Testis (tissue), 3 donors: ENCODE results near the gene BAIAP2L1. TPM values are rescaled to one million over a fixed set of nuclear protein-coding genes. Genes with fewer than 3 reads are reported as not detected.

Experiments used
- DNase-seq: peaks from one replicate; pipeline ENCODE4 v3.0.0-alpha.2; 2019
- H3K27ac ChIP-seq, 2 donors: fragments of 200-600 bp; sonication (generic); one replicate each; pipeline ENCODE4 v1.5.1; 2019
- H3K27me3 ChIP-seq: fragments of 200-600 bp; sonication (generic); one replicate; pipeline ENCODE4 v1.5.1; 2019
- H3K36me3 ChIP-seq: fragments of 200-600 bp; sonication (generic); one replicate; pipeline ENCODE4 v1.5.1; 2017; ENCODE audit warnings: low read depth; ENCODE audit errors: missing control alignments
- H3K4me1 ChIP-seq: fragments of 200-600 bp; sonication (generic); one replicate; pipeline ENCODE4 v1.5.1; 2019
- H3K4me3 ChIP-seq, 2 donors: fragments of 200-600 bp; sonication (generic); one replicate each; pipeline ENCODE4 v1.5.1; 2017 to 2019
- H3K9me3 ChIP-seq: fragments of 200-600 bp; sonication (generic); one replicate; pipeline ENCODE4 v1.5.1; 2017
- POLR2A ChIP-seq: fragments of 450-650 bp; IDR thresholded peaks from one replicate; pipeline ENCODE4 v1.6.1; 2017; ENCODE audit warnings: antibody characterized with exemption, mild to moderate bottlenecking, moderate library complexity
- WGBS, 2 donors: methylation state at CpG; one replicate each; pipeline ENCODE4 v1.1.5; 2018; 5-methylcytosine and 5-hydroxymethylcytosine counted together
- intact Hi-C: fragments of 100-400 bp; cut with DNase I; formaldehyde crosslinking; loops from one replicate; pipeline ENCODE4 v1.15.1; 2023; ENCODE audit warnings: low total_unique reads
- polyA plus RNA-seq: library from polyadenylated mRNA; stranded (reverse); fragments of 350-450 nt; fragmentation: Illumina TruSeq; extraction: RNeasy Lipid Tissue Mini Kit (QIAGEN cat#74804); gene quantifications from one replicate; pipeline ENCODE4 v1.2.3, GENCODE V29; 2014; ENCODE audit warnings: low read depth, low replicate concordance; ENCODE audit not compliant: insufficient read depth
- total RNA-seq, 2 donors: library from RNA; depleted of rRNA; stranded (reverse); fragments of >200 nt; gene quantifications; one replicate each; pipeline ENCODE4 v1.2.3, GENCODE V29; 2016
- TF ChIP-seq, protein P1 (sequence below), 3 experiments: fragments of 450-650 bp in 2 of 3; fragments of 200-600 bp in 1 of 3; sonication (generic) in 1 of 3; IDR thresholded peaks; one replicate each; pipeline ENCODE4 v1.5.1; 2016 to 2019; ENCODE audit warnings: antibody characterized with exemption in 3 of 3, mild to moderate bottlenecking in 2 of 3, moderate library complexity in 1 of 3

The BAIAP2L1 gene
- total and polyA plus RNA-seq, 3 donors from 2014 or later = 16.8 to 24.2 (median 23.5) TPM

DNA sequence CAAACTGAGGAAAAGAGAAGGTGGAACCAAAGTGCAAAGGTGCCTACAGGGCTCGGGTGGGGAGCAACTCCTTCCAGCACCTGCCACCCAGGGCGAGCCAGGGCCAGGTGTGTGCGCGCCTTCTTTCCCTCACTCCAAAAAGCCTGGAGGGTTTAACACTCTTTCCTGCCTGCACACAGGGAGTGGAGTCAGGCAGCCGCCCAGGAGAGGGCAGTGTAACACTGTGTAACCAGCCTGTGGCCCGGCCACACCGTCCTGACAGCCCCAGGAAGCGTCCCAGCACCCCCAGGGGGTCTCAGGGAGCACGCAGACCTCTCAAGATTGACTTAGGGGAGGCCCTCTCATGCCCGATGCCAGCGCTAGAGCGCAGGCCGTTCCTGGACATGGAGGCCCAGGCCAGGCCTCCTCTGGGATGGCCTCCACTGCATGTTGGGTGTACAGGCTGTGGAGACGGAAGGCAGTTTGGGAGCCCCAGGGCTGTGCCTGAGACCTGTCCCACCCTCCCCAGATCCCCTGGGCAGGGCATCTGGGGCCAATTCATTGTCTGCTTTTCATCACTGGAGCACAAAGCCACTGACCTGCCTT is 106.0 kb downstream of the BAIAP2L1 start:
- TF ChIP-seq, protein P1, sequence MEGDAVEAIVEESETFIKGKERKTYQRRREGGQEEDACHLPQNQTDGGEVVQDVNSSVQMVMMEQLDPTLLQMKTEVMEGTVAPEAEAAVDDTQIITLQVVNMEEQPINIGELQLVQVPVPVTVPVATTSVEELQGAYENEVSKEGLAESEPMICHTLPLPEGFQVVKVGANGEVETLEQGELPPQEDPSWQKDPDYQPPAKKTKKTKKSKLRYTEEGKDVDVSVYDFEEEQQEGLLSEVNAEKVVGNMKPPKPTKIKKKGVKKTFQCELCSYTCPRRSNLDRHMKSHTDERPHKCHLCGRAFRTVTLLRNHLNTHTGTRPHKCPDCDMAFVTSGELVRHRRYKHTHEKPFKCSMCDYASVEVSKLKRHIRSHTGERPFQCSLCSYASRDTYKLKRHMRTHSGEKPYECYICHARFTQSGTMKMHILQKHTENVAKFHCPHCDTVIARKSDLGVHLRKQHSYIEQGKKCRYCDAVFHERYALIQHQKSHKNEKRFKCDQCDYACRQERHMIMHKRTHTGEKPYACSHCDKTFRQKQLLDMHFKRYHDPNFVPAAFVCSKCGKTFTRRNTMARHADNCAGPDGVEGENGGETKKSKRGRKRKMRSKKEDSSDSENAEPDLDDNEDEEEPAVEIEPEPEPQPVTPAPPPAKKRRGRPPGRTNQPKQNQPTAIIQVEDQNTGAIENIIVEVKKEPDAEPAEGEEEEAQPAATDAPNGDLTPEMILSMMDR (IDR thresholded peaks at IDR 0.05) = peak; percentile 12 to 34 (median 12)
- no peak for TF ChIP-seq POLR2A
- intact Hi-C loops = no loop called here
- no peak overlapping the region for H3K4me3 ChIP-seq
- no peaks in the 10 kb centered on the region for H3K9me3 ChIP-seq
- H3K36me3 ChIP-seq = no peaks in the 10 kb centered on the region
- 74 to 83% methylated on average over 11 to 14 of the region's 14 CpGs for WGBS, 2 donors
- DNase-seq = peak; percentile 51
- H3K27ac ChIP-seq = no peak overlapping the region
- H3K4me1 ChIP-seq = no peaks in the 10 kb centered on the region
- no peaks in the 10 kb centered on the region for H3K27me3 ChIP-seq

DNA sequence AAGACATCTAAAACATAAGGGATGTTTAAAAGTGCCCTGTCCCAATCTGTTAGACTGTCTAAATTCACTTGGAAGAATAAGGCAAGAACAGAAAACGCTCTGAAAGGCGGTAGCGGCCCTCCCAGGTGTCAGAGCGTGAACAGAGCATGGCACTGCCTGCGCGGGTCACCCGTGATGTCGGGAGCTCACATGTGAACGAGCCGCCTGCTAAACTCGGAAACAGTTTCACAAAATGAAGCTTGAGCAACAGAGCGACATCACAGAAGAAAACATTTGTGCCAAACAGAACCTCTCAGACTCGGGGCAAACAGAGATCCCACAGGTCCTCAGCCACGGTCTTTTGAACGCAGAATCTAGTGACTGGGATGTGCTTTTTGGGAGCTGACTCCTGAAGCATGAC is 106.6 kb downstream of the BAIAP2L1 start:
- DNase-seq = no peak
- WGBS, 2 donors = 88 to 90% methylated on average over 15 of the region's 15 CpGs
- TF ChIP-seq POLR2A = no peak
- TF ChIP-seq, protein P1 (IDR thresholded peaks at IDR 0.05) = no peak
- Histone ChIP-seq H3K27ac (no peak overlapping the region), H3K27me3 (no peaks in the 10 kb centered on the region), H3K36me3 (no peaks in the 10 kb centered on the region), H3K9me3 (no peaks in the 10 kb centered on the region), H3K4me1 (no peaks in the 10 kb centered on the region), H3K4me3 (no peak overlapping the region)
- intact Hi-C loops = no loop called here

DNA sequence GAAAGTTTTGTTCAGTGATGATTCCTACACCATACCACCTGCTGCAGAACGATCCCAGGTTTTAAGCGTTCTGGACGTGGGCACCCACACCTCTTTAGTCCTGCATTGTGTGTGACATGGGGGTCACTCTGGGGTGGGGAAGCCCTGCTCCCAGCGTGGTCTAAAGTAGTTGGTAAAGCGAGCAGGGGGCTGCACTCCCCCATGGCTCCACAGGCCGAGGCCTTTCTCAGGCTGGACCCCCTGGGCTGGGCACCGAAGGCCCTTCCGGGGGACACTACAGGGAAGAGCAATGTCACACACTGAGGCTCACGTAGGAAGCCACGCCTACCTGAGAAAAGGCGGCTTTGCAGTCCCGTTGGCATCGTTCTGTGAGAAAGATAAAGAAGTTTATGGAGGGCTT is 107.1 kb downstream of the BAIAP2L1 start:
- WGBS, 2 donors = 90 to 93% methylated on average over 13 of the region's 13 CpGs
- H3K27ac ChIP-seq = no peak overlapping the region
- intact Hi-C loops = no loop called here
- no peak overlapping the region for H3K4me3 ChIP-seq
- H3K9me3 ChIP-seq = no peaks in the 10 kb centered on the region
- no peak for DNase-seq
- no peaks in the 10 kb centered on the region for H3K36me3 ChIP-seq
- TF ChIP-seq POLR2A = no peak
- TF ChIP-seq, protein P1 (IDR thresholded peaks at IDR 0.05) = no peak
- no peaks in the 10 kb centered on the region for H3K27me3 ChIP-seq
- no peaks in the 10 kb centered on the region for H3K4me1 ChIP-seq

DNA sequence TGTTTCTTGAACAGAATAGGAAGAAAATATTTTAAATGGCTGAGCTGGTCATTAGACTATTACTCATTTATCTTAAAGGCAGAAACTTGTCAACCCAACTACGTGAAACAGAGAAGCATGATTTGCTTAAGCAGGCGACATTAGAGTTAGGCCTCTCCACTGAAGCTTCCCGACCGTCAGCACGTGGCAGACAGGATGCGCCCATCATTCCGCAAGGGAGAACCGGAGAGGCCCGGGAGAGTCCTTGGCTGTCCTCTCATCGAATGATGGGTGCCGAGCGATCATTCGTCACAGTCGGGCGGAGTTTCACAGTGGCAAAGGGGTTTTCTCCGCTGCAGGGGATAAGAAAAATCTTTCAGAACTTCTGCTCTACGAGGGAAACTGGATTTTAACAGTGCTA is 107.6 kb downstream of the BAIAP2L1 start:
- no peak overlapping the region for H3K4me3 ChIP-seq
- H3K27ac ChIP-seq = no peak overlapping the region
- WGBS, 2 donors = 82 to 86% methylated on average over 17 of the region's 17 CpGs
- no peaks in the 10 kb centered on the region for H3K27me3 ChIP-seq
- no peaks in the 10 kb centered on the region for H3K9me3 ChIP-seq
- no peaks in the 10 kb centered on the region for H3K4me1 ChIP-seq
- no peaks in the 10 kb centered on the region for H3K36me3 ChIP-seq
- intact Hi-C loops = no loop called here
- DNase-seq = no peak
- TF ChIP-seq, protein P1 (IDR thresholded peaks at IDR 0.05) = no peak
- no peak for TF ChIP-seq POLR2A

DNA sequence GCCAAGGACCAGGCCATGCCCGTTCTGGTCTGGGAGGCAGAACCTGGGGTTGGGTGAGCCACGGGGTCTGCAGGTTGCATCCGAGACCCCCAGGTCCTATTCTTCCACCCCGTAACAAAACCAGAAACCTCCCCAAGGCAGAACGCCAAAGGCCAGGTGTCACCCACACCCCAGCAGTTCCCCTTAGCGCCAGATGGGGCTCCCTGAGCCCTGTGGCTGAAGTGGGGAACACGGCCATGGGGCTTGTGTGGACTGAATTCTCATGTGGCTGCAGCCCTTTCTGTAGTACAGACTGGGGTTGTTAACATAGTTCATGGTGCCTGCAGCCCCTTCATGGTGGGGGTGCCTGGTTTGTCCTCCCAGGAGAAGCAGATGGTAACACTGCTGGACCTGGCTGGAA is 109.2 kb downstream of the BAIAP2L1 start:
- no peak overlapping the region for H3K4me3 ChIP-seq
- H3K4me1 ChIP-seq = peaks cover 11% of the 10 kb centered on the region
- TF ChIP-seq POLR2A = no peak
- TF ChIP-seq, protein P1 (IDR thresholded peaks at IDR 0.05) = no peak
- 88 to 96% methylated on average over 6 to 7 of the region's 7 CpGs for WGBS, 2 donors
- intact Hi-C loops = no loop called here
- H3K36me3 ChIP-seq = no peaks in the 10 kb centered on the region
- no peak for DNase-seq
- H3K27ac ChIP-seq = no peak overlapping the region
- H3K27me3 ChIP-seq = no peaks in the 10 kb centered on the region
- no peaks in the 10 kb centered on the region for H3K9me3 ChIP-seq
